Measurements from ENCODE around the gene PTBP3. TPM values are rescaled to one million over a fixed set of nuclear protein-coding genes. Genes with fewer than 3 reads are reported as not detected.
"Not testable (repeated sequence)": the region's sequence is repeated elsewhere in the genome, so short reads cannot be mapped to it uniquely, and the experiment has no call there.

PTBP3 gene
- total RNA-seq, 1 donor from 2014 or later: 19.3 TPM

DNA sequence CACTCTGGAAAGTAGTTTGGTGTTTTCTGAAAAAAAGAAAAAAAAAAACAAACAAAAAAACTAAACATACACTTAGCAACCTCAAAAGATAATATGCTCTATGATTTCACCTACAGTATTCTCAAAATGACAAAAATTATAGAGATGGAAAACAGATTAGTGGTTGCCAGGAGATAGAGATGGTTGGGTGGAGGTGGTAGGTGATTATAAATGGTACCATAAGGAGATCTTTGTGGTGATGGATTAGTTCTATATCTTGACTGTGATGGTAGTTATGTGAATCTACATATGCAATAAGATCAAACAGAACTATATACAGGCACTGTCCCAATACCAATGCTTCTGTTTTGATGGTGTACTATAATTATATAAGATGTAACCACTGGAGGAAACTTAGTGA is 32.0 kb downstream of the PTBP3 start:
- Histone ChIP-seq H3K4me3 (ENCODE audit: low read length in 3 of 3) (no peak overlapping the region), H3K27me3 (ENCODE audit: control insufficient read depth in 3 of 3, insufficient read depth in 3 of 3, low read length in 3 of 3) (no peaks in the 10 kb centered on the region), H3K4me1 (ENCODE audit: control insufficient read depth in 3 of 3, insufficient read depth in 3 of 3, low read length in 3 of 3) (no peaks in the 10 kb centered on the region), H3K36me3 (ENCODE audit: control insufficient read depth in 3 of 3, insufficient read depth in 3 of 3, low read length in 3 of 3) (no peaks in the 10 kb centered on the region), H3K9me3 (ENCODE audit: control insufficient read depth in 3 of 3, low read length in 3 of 3) (no peaks in the 10 kb centered on the region), H3K27ac (ENCODE audit: low read depth, low read length) (no peak overlapping the region), H3K9ac (ENCODE audit: low read depth in 1 of 3, low read length in 3 of 3) (no peak overlapping the region)

DNA sequence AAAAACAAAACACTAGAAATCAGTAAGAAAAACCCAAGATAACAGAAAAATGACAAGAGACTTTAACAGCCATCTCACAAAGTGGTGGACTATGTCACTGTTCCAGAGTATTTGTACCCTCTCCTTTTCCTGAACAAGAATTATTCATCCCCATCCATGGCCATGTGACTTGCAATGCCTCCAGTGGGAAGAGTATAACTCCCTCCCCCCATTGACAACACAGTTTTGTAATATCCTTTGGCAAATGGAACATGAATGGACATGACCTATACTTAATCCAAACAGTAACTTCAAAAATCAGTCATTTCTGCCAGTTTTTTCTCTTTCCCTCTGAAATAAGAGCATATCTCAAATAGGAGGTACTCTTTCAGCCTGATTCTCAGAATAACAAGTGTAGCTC is 33.9 kb downstream of the PTBP3 start:
- no peak overlapping the region for H3K4me3 ChIP-seq (ENCODE audit: low read length in 3 of 3)
- H3K27me3 ChIP-seq (ENCODE audit: control insufficient read depth in 3 of 3, insufficient read depth in 3 of 3, low read length in 3 of 3): no peaks in the 10 kb centered on the region
- H3K36me3 ChIP-seq (ENCODE audit: control insufficient read depth in 3 of 3, insufficient read depth in 3 of 3, low read length in 3 of 3): no peaks in the 10 kb centered on the region
- no peak overlapping the region for H3K9ac ChIP-seq (ENCODE audit: low read depth in 1 of 3, low read length in 3 of 3)
- no peaks in the 10 kb centered on the region for H3K9me3 ChIP-seq (ENCODE audit: control insufficient read depth in 3 of 3, low read length in 3 of 3)
- H3K27ac ChIP-seq (ENCODE audit: low read depth, low read length): no peak overlapping the region
- H3K4me1 ChIP-seq (ENCODE audit: control insufficient read depth in 3 of 3, insufficient read depth in 3 of 3, low read length in 3 of 3): no peaks in the 10 kb centered on the region

DNA sequence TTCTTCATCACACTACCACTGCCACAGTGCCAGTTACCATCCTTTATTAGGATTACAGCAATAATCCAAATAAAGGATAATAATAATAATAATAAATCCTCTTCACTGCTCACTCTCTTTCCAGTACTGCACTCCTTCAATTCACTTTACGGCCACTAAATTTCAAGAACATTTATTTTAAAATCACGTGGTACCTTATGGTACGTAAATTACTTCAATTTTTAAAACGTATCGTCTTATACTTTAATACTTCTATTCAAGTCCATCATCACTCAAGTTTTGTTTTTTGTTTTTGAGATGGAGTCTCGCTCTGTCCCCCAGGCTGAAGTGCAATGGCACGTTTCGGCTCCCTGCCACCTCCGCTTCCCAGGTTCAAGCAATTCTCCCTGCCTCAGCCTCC is 36.5 kb downstream of the PTBP3 start:
- no peak overlapping the region for H3K9ac ChIP-seq (ENCODE audit: low read depth in 1 of 3, low read length in 3 of 3)
- H3K36me3 ChIP-seq (ENCODE audit: control insufficient read depth in 3 of 3, insufficient read depth in 3 of 3, low read length in 3 of 3): peaks cover 0 to 4% (median 0%) of the 10 kb centered on the region in 3 donors

DNA sequence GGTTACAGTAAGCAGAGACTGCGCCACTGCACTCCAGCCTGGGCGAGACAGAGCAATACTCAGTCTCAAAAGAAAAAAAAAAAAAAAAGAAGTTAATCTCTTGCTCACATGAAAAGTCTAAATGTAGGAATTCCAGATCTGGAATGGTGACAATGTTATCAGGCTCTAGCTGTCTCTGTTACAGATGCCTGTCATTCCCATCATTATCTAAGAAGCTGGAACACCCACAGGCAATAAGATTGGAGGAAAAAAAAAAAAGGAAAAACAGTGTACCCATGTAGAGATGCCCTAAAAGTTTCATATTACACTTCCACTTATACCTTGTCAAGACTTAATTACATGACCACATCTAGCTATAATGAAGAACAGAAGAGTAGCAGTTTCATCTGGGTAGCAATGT is 38.2 kb downstream of the PTBP3 start:
- Histone ChIP-seq H3K4me1 (ENCODE audit: control insufficient read depth in 3 of 3, insufficient read depth in 3 of 3, low read length in 3 of 3) (no peaks in the 10 kb centered on the region), H3K9ac (ENCODE audit: low read depth in 1 of 3, low read length in 3 of 3) (no peak overlapping the region), H3K36me3 (ENCODE audit: control insufficient read depth in 3 of 3, insufficient read depth in 3 of 3, low read length in 3 of 3) (peaks cover 0 to 4% (median 0%) of the 10 kb centered on the region in 3 donors), H3K27ac (ENCODE audit: low read depth, low read length) (no peak overlapping the region), H3K27me3 (ENCODE audit: control insufficient read depth in 3 of 3, insufficient read depth in 3 of 3, low read length in 3 of 3) (no peaks in the 10 kb centered on the region), H3K4me3 (ENCODE audit: low read length in 3 of 3) (no peak overlapping the region), H3K9me3 (ENCODE audit: control insufficient read depth in 3 of 3, low read length in 3 of 3) (no peaks in the 10 kb centered on the region)

More for the DNA sequence above, 36.5 kb downstream of the PTBP3 start:
- no peaks in the 10 kb centered on the region for H3K27me3 ChIP-seq (ENCODE audit: control insufficient read depth in 3 of 3, insufficient read depth in 3 of 3, low read length in 3 of 3)
- H3K9me3 ChIP-seq (ENCODE audit: control insufficient read depth in 3 of 3, low read length in 3 of 3): no peaks in the 10 kb centered on the region
- H3K4me3 ChIP-seq (ENCODE audit: low read length in 3 of 3): no peak overlapping the region
- no peaks in the 10 kb centered on the region for H3K4me1 ChIP-seq (ENCODE audit: control insufficient read depth in 3 of 3, insufficient read depth in 3 of 3, low read length in 3 of 3)
- no peak overlapping the region for H3K27ac ChIP-seq (ENCODE audit: low read depth, low read length)

DNA sequence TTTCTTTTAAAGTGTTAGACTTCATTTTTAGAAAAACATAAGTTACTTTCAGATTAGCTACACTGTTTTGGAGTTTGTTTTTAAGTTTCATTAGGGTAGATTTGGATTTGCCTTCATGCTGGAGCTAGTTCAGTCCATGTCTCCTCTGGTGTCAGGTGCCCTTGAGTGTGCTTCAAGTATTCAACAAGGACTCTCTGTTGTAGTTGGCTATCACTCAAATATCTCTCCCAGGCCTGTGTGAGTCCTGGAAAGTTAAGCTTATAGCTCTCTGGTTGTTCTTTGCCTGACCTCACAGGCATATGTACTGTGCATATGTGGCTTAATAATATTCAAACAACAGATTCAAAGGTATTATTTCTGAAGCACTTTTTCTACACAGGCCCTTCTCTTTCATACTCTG is 45.4 kb downstream of the PTBP3 start:
- Histone ChIP-seq H3K4me3 (ENCODE audit: low read length in 3 of 3) (no peak overlapping the region), H3K4me1 (ENCODE audit: control insufficient read depth in 3 of 3, insufficient read depth in 3 of 3, low read length in 3 of 3) (peaks cover 0 to 5% (median 0%) of the 10 kb centered on the region in 3 donors), H3K36me3 (ENCODE audit: control insufficient read depth in 3 of 3, insufficient read depth in 3 of 3, low read length in 3 of 3) (peaks cover 0 to 4% (median 3%) of the 10 kb centered on the region in 3 donors), H3K9me3 (ENCODE audit: control insufficient read depth in 3 of 3, low read length in 3 of 3) (peaks cover 0 to 2% (median 0%) of the 10 kb centered on the region in 3 donors), H3K9ac (ENCODE audit: low read depth in 1 of 3, low read length in 3 of 3) (no peak overlapping the region), H3K27ac (ENCODE audit: low read depth, low read length) (no peak overlapping the region), H3K27me3 (ENCODE audit: control insufficient read depth in 3 of 3, insufficient read depth in 3 of 3, low read length in 3 of 3) (no peaks in the 10 kb centered on the region)

DNA sequence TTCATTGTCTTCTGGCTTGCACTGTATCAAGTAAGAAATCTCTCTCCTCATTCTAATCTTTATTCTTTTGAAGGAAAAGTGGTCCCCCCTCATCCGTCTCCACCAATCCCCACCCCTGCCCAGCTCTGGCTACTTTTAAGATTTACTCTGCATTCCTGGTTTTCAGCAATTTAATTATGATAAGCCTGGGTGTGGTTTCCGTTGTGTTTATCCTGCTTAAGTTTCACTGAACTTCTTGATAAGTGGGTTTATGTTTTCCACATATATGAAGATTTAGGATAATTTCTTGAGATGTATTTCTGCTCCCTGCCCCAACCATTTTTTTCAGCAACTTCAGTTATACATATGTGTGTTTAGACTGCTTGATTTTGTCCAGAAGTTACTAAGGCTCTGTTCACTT is 46.5 kb downstream of the PTBP3 start:
- Histone ChIP-seq H3K9ac (ENCODE audit: low read depth in 1 of 3, low read length in 3 of 3) (no peak overlapping the region), H3K27ac (ENCODE audit: low read depth, low read length) (no peak overlapping the region), H3K36me3 (ENCODE audit: control insufficient read depth in 3 of 3, insufficient read depth in 3 of 3, low read length in 3 of 3) (peaks cover 0 to 4% (median 3%) of the 10 kb centered on the region in 3 donors), H3K4me1 (ENCODE audit: control insufficient read depth in 3 of 3, insufficient read depth in 3 of 3, low read length in 3 of 3) (peaks cover 0 to 5% (median 0%) of the 10 kb centered on the region in 3 donors), H3K9me3 (ENCODE audit: control insufficient read depth in 3 of 3, low read length in 3 of 3) (peaks cover 0 to 2% (median 0%) of the 10 kb centered on the region in 3 donors), H3K27me3 (ENCODE audit: control insufficient read depth in 3 of 3, insufficient read depth in 3 of 3, low read length in 3 of 3) (no peaks in the 10 kb centered on the region), H3K4me3 (ENCODE audit: low read length in 3 of 3) (no peak overlapping the region)

DNA sequence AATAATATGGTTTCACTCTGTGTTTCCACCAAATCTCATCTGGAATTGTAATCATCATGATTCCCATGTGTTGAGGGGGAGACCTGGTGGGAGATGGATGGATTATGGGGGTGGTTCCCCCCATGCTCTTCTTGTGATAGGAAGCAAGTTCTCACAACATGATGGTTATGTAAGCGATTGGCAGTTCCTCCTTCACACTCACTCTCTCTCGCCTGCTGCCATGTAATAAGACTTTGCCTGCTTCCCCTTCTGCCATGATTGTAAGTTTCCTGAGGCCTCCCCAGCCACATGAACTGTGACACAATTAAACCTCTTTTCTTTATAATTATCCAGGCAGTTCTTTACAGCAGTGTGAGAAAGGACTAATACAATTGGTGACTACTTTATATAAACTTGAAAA is 48.4 kb downstream of the PTBP3 start:
- Histone ChIP-seq H3K9me3 (ENCODE audit: control insufficient read depth in 3 of 3, low read length in 3 of 3) (peaks cover 0 to 2% (median 0%) of the 10 kb centered on the region in 3 donors), H3K27me3 (ENCODE audit: control insufficient read depth in 3 of 3, insufficient read depth in 3 of 3, low read length in 3 of 3) (no peaks in the 10 kb centered on the region), H3K4me3 (ENCODE audit: low read length in 3 of 3) (no peak overlapping the region), H3K36me3 (ENCODE audit: control insufficient read depth in 3 of 3, insufficient read depth in 3 of 3, low read length in 3 of 3) (peaks cover 0 to 4% (median 3%) of the 10 kb centered on the region in 3 donors), H3K9ac (ENCODE audit: low read depth in 1 of 3, low read length in 3 of 3) (no peak overlapping the region), H3K27ac (ENCODE audit: low read depth, low read length) (no peak overlapping the region), H3K4me1 (ENCODE audit: control insufficient read depth in 3 of 3, insufficient read depth in 3 of 3, low read length in 3 of 3) (peaks cover 0 to 5% (median 0%) of the 10 kb centered on the region in 3 donors)

DNA sequence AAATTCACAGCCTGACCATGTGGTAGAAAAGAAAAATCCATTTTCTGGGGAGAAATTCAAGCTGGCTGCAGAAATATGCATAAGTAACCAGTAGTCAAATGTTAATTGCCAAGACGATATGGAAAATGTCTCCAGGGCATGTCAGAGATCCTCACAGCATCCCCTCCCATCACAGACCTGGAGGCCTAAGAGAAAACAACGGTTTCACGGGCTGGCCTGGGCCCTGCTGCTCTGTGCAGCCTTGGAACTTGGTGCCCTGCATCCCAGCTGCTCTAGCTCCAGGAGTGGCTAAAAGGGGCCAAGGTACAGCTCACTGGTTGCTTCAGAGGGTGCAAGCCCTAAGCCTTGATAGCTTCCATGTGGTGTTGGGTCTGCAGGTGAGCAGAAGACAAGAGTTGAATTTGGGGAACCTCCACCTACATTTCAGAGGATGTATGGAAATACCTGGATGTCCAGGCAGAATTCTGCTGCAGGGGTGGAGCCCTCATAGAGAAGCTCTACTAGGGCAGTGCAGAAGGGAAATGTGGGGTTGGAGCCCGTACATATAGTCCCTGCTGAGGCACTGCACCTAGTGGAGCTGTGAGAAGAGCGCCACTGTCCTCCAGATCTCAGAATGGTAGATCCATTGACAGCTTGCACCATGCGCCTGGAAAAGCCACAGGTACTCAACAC is 49.7 kb downstream of the PTBP3 start:
- Histone ChIP-seq H3K9me3 (ENCODE audit: control insufficient read depth in 3 of 3, low read length in 3 of 3) (peaks cover 0 to 2% (median 0%) of the 10 kb centered on the region in 3 donors), H3K4me3 (ENCODE audit: low read length in 3 of 3) (no peak overlapping the region), H3K9ac (ENCODE audit: low read depth in 1 of 3, low read length in 3 of 3) (no peak overlapping the region), H3K4me1 (ENCODE audit: control insufficient read depth in 3 of 3, insufficient read depth in 3 of 3, low read length in 3 of 3) (peaks cover 0 to 5% (median 0%) of the 10 kb centered on the region in 3 donors), H3K36me3 (ENCODE audit: control insufficient read depth in 3 of 3, insufficient read depth in 3 of 3, low read length in 3 of 3) (peaks cover 0 to 4% (median 3%) of the 10 kb centered on the region in 3 donors), H3K27me3 (ENCODE audit: control insufficient read depth in 3 of 3, insufficient read depth in 3 of 3, low read length in 3 of 3) (no peaks in the 10 kb centered on the region), H3K27ac (ENCODE audit: low read depth, low read length) (no peak overlapping the region)

DNA sequence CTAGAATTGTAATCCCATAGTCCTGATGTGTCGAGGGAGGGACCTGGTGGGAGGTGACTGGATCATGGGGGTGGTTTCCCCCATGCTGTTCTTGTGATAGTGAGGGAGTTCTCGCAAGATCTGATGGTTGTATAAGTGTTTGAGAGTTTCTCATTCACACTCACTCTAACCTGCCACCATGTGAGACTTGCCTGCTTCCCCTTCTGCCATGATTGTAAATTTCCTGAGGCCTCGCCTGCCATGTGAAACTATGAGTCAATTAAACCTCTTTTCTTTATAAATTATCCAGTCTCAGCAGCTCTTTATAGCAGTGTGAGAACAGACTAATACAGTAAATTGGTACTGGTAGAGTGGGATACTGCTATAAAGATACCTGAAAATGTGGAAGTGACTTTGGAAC is 50.6 kb downstream of the PTBP3 start:
- H3K4me1 ChIP-seq (ENCODE audit: control insufficient read depth in 3 of 3, insufficient read depth in 3 of 3, low read length in 3 of 3): not testable (repeated sequence)

DNA sequence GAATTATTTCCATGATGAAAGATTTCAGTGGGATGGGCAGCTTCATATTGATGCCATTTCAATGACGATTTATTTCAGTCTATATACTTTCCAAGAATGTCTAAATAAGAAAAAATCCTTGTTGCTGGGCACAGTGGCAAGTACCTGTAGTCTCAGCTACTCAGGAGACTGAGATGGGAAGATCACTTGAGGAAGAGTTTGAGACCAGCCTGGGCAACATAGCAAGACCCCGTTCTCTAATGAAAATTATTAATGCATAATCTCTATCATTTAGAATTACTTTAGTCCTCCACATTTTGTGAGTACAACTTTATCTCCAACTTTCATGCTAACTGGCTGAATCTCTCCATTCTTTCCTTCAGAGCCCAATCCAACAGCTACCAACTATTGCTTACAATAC is 52.5 kb downstream of the PTBP3 start:
- no peak overlapping the region for H3K4me3 ChIP-seq (ENCODE audit: low read length in 3 of 3)
- H3K27ac ChIP-seq (ENCODE audit: low read depth, low read length): no peak overlapping the region
- no peaks in the 10 kb centered on the region for H3K4me1 ChIP-seq (ENCODE audit: control insufficient read depth in 3 of 3, insufficient read depth in 3 of 3, low read length in 3 of 3)
- no peaks in the 10 kb centered on the region for H3K27me3 ChIP-seq (ENCODE audit: control insufficient read depth in 3 of 3, insufficient read depth in 3 of 3, low read length in 3 of 3)
- H3K36me3 ChIP-seq (ENCODE audit: control insufficient read depth in 3 of 3, insufficient read depth in 3 of 3, low read length in 3 of 3): peaks cover 0 to 4% (median 3%) of the 10 kb centered on the region in 3 donors
- peaks cover 0 to 2% (median 0%) of the 10 kb centered on the region in 3 donors for H3K9me3 ChIP-seq (ENCODE audit: control insufficient read depth in 3 of 3, low read length in 3 of 3)
- H3K9ac ChIP-seq (ENCODE audit: low read depth in 1 of 3, low read length in 3 of 3): no peak overlapping the region

More for the DNA sequence above, 50.6 kb downstream of the PTBP3 start:
- not testable (repeated sequence) for H3K36me3 ChIP-seq (ENCODE audit: control insufficient read depth in 3 of 3, insufficient read depth in 3 of 3, low read length in 3 of 3); H3K9me3 ChIP-seq (ENCODE audit: control insufficient read depth in 3 of 3, low read length in 3 of 3); H3K27me3 ChIP-seq (ENCODE audit: control insufficient read depth in 3 of 3, insufficient read depth in 3 of 3, low read length in 3 of 3); H3K9ac ChIP-seq (ENCODE audit: low read depth in 1 of 3, low read length in 3 of 3); H3K4me3 ChIP-seq (ENCODE audit: low read length in 3 of 3); H3K27ac ChIP-seq (ENCODE audit: low read depth, low read length)
